ENCODE results near the gene MGAT4A.
"Not testable (repeated sequence)": the region's sequence is repeated elsewhere in the genome, so short reads cannot be mapped to it uniquely, and the experiment has no call there.

The MGAT4A gene

DNA sequence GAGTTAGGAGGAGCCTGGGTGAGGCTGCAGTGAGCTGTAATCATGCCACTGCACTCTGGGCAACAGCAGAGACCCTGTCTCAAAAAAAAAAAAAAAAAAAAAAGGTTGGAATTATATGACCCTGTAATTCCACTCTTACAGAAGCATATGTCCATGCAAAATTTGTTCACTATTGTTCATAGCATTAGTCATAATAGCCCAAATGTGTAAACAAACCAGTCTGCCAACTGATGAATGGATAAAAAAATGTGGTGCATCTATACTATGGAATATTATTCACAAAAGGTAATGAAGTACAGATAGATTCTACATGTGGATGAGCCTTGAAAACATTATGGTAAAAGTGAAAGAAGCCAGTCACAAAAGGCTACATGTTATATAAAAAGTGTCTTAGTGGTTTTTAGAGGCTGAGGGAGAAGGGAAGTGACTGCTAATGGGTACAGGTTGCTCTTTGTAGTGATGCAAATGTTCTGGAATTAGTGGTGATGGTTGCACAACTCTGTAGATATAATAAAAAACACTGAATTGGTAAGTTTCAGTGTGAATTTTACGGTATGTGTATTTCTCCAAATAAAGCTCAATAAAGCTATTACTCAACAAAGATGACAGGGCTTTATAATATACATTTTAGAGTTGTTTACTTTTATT is 132.0 kb downstream of the MGAT4A start:
- DNase-seq: no peak

DNA sequence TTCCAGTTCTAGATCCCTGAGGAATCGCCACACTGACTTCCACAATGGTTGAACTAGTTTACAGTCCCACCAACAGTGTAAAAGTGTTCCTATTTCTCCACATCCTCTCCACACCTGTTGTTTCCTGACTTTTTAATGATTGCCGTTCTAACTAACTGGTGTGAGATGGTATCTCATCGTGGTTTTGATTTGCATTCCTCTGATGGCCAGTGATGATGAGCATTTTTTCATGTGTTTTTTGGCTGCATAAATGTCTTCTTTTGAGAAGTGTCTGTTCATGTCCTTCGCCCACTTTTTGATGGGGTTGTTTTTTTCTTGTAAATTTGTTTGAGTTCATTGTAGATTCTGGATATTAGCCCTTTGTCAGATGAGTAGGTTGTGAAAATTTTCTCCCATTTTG is 136.3 kb downstream of the MGAT4A start:
- not testable (repeated sequence) for DNase-seq

DNA sequence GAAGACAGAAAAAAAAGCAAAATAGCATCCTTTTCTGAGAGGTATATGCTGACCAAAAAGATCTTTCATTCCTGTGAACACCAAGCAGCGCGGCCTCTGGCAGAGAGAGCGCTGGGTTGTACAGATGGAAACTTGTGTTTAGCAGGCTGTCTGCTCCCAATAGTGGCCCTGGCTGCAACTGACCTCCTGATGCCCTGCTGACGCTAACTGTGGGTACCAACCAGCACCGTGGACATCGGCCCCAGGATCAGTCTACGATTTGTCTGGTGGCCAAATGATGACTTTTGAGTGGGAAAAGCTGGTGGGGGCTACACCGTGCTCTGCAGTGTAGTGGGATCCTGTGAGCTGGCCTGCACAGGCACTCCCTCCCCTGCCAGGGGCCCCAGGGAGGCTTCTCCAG is 138.4 kb downstream of the MGAT4A start:
- no peak for DNase-seq

DNA sequence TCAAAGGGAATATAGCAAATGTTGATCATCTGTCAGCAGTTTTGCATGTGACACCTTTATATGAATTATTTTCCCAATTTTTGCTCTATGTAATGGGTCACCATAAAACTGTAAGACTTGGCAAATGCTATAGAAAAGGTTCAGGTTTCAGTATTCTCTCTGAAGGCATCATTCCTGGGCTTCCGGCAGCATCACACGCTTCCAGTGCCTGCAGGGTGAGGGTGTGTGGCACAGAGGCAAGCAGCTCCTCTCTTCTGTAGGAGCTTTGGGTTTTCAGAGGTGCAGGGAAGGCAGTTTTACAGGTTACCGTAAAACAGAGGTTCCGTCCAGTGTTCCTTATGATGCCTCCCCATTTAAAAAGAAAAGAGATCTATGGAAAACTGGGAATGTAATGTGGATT is 141.4 kb downstream of the MGAT4A start:
- no peak for DNase-seq

DNA sequence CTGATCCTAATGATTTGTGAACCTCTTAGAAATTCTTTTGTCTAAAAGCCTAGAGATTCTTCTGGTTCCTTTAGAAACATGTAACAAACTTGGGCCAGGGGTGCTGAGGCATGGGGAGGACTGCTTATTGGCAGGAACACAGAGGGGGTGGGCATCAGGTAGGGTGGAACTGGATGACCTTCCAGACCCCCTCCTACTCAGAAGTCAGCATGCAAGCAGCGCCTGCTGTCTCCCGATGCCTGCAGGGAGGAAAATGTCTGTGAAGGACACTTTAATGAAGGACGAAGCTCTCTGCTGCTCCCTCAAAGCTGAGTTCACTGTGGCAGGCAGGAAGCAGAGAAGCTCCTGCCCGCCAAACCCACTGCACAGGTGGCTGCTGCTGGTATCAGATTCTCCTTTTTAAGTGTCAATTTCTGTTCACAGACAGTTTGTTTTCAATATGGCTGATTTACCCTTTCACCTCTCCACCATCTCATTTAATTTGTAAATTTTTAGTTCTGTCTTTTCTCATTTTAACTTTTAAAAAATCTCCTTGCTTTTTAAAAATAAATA is 142.0 kb downstream of the MGAT4A start:
- DNase-seq: no peak

DNA sequence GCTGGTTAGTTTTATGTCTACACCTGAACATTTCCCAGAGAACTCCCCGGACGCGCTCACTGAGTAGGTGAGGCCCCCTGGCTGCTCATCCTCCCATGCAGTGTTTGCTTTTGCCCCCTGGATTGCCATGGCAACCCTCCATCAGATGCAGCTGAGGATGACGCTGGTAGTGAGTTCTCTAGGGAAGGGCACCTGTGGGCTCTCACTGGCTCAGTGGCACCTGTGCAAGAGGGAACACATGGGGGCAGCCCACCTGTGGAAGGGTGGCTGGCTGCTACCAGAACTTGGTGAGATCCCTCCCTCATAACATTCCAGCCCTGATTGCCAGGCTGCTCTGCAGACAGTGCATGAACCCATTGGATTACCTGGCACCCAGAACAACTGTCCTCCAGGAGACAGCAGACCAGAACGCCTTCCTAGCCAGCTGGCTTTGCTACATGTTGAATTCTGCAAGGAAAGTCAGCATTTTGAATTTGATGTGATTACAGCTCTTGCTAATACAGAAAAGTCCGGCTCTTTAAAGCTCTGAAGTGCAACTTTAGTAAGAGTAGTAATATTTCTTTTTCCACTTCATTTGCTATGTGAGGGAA is 144.3 kb downstream of the MGAT4A start:
- no peak for DNase-seq

DNA sequence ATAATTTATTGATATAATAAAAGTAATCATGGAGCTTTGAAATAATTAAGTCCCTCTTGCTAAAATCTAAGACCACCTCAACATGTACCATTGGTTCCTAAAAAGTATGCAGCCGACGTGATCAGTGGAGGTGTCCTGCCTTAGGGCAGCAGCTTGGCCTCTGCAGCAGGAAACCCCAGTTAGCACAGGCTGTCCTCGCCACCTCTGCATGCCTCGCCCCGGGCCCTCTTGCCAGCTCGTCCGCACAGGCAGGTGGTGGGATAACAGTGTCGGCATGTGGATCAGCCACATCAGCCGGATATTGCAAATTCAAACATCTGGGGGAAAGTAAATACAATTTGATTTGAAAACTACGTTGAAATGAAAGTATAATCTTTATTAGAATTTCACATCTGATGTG is 145.5 kb downstream of the MGAT4A start:
- no peak for DNase-seq

DNA sequence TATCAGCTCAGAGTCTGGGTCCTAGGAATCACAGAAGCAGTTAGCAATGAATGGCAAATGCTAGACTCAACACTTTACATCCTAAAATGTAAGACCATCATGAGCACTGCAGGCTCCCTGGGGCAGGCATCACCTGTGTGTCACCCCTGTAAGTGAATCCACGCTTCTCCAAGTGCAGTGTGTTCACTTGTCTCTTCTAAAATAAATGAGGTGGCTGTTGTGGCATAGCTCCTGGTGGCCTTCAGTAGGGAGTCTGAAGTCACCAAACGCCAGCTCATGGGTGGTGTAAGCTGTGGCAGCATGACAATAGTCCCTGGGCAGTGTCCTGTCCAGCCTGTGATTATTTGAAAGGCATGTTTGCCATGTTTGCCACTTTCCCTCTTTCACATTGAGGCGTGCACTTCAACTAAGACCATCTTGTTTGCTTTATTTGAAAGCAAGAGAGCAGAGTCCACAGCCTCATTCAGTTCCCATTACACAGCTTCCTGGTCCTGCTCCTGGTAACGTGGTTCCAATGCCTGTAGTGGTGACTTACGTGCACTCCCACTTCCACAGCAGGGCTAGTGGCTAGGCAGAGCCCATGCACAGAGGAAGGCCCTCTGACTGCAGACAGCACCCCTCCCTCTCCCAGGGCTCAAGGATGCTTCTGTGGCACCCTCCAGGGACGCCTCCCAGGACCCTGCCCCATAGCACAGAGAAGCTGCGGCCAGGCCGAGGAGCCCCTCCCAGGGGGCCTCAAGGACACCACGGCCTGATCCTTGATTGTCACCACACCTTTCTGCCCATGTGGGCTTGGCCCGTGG is 146.9 kb downstream of the MGAT4A start:
- DNase-seq: no peak

DNA sequence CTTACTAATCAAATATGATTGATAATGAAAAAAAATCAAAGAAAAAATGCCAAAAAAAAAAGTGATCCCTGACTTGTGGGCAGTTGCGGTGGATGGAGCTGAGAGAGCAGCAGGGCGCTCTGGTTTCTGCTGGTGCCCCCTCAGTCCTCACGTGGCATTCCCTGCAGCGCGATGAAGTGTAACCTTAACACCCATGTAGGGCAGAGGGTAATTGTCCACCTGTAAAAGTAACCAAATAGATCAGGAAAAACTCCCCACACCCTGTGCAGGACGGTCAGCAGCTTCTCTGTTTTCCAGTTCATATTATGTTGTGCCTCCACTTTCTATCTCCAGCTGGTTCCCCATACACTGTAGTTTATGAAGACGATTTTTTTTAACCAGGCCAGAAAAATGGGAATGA is 147.7 kb downstream of the MGAT4A start:
- DNase-seq: no peak

DNA sequence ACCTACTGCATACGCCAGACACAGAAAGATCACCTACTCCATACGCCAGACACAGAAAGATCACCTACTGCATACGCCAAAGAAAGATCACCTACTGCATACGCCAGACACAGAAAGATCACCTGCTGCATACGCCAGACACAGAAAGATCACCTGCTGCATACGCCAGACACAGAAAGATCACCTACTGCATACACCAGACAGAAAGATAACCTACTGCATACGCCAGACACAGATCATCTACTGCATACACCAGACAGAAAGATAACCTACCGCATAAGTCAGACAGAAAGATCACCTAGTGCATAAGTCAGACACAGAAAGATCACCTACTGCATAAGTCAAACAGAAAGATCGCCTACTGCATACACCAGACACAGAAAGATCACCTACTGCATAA is 148.4 kb downstream of the MGAT4A start:
- DNase-seq: no peak

DNA sequence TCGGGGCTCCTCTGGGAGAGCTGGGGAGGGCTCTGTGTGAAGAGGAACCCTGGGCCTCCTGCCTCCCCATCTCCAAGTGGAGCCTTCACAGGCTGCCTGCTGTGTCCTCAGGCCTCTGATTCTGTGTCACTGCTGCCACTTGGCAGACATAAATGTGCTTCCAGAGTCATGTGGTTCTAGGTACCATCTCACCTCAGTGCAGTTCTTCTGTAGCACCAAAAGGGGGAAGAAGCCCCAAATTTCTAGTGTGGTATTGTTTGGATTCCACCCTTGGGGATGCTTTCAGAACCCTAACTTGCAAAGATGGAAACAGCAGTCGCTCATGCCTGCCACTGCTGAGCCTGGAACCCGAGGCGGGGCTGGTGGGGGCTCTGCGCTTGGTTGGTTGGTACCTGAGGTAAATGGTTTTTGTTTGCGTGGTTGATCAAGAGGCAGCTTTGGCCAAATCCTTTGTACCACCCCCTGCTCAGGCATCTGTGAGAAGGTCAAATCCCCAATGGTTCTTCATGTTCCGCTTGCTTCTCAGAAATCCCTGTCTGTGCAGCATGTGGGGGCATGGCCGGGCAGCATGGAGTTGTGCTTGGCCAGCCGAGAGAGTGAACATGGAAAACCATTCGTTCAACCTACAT is 150.2 kb downstream of the MGAT4A start:
- DNase-seq: no peak

DNA sequence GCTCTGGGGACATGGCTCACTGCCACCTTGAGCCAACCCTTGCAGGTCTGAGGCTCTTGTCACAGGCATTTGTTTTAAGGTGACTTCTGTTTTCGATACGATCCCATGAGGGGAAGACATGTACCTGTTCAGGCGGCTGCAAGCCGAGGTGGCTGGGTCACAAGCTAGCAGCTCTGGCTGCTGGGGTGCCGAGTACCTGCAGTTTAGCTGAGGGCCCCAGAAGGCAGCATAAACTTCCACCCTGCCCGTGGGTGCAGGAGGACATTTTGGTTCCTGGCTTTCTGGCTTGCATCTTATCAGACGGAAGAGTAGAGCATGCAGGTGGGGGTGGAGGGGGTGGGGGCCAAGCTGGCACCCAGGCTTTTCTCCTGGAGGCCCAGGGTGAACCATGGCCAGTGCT is 151.0 kb downstream of the MGAT4A start:
- DNase-seq: no peak

DNA sequence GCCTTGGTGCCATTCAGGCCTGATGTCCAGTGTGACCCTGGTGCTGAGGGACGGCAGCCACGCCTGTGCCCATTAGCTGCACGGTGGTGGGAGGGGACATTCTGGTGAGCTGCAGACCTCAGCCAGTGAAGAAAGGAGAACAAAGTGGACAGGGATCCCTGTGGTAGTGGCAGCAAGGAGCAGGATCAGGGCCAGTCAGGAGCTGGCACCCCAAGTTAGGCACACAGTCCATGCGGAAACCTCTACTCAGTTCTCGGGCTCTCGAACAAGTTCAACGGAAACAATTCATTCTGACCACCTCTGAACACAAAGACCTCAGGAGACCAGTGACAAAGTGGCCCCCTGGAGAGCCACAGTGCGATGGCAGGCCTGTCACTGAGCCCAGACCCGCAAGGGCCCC is 152.7 kb downstream of the MGAT4A start:
- DNase-seq: no peak

DNA sequence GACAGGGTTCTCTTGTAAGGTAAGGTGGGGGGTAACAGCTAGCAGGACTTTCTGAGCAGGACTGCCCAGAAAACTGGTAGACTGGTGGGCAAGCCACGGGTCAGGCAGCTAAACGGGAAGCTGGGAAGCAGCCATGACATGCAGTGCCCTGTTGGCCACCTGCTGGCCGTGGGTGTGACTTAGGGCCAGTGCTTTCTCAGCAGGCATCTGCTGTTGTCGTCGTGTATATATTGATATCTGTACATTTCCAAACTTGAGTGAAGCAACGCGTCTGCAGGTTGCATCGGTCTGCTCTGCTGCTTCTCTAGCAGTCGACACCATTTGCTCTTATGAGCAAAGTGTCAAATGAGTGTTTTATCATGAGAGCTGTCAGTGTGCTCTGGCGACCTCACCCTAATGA is 153.6 kb downstream of the MGAT4A start:
- no peak for DNase-seq

DNA sequence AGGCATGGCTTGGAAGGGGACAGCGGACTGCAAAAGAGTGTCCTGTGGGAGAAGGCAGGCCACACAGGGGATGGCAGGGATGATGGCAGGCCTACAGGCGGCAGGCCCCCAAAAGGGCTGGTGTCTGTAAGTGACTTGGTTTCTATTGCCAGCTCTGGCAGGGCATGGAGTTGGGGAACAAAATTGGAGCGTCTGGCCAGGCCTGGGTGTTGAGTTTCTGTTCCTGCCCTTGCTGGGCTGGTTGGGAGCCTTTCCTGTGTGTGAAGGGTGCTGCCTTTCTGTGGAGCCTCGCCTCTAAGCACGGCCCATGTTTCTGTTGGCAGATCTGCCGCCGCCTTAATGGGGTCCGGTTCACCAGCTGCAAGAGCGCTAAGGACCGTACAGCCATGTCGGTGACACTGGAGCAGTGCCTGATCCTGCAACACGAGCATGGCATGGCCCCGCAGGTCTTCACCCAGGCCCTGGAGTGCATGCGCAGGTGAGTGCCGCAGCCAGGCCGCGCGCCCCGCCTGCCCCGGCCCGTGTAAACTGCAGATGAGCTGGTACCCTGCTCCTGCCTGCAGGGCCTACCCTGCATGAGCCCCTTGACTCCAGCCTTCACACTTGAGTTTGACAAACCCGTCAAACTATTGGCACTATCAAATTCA is 154.1 kb downstream of the MGAT4A start:
- DNase-seq: no peak

DNA sequence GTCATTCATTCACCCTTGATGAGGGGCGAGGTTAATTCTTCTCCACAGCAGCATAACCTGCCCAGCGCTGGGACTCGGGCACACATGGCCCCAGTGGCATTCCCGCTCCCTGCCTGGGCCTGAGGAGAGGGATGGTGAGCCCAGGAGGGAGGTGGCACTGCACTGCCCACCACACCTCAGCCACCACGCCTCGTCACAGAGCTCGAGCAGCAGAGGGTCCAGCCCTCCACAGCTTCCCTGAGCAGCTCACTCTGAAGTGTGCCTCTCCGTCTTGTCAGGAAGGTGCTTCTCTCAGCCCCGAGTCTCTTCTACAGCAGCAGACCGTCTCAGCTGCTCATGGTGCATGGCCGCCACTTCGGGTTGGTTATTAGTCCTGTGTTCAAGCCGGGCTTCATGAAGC is 157.5 kb downstream of the MGAT4A start:
- DNase-seq: no peak

DNA sequence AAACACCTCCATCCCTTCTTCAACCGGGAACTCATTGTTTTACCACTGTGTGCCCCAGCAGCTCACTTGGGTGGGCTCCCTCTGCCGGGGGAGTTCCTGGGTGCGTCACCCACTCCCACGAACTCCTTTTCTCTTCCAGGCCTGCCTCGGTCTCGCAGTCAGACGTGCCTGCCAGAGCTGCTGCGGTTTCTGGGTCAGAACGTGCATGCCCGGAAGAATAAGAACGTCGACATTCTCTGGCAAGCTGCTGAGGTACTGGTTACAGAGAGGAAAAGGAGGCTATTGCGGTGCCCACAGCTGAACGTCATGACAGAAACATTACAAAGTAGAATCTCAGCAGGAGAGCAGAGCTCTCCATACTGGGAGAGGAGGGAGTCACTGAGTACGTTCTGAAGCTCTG is 158.3 kb downstream of the MGAT4A start:
- no peak for DNase-seq

DNA sequence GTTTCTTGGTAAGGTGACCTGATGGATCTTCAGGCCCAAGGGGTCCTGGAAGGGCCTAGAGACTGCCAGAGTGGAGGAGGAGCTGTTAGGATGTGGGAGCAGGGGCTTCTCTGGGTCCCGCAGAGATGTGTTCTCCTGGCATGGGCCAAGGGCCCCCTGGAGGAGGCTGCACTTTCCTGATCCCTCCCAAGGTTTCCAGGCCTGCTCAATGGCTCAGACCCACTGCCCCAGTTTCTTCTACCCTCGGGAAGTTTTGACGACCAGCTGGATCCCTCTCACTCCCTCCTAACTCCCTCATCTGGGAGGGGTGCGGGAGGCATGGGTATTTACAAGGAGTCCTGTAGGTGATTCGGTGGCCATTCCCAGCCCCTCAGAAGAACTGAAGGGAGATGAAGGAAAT is 158.7 kb downstream of the MGAT4A start:
- no peak for DNase-seq

DNA sequence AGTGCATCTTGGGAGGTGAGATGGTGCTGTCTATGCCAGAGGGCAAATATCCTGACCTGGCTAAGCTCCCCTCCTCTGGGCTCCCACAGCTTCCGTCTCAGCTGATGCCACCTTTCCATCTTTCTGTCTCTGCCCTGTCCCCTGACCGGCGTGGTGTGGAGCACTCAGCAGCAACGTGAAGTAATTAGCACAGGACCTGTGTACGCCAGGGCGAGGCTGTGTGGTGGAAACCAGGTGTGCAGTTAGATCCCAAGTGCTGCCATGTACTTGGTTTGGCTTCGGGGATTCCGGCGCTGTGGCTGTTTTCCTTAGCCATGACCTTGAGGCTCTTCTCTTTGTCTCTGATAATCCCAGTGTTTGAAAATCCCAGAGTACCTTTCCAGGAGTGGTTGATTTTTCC is 159.1 kb downstream of the MGAT4A start:
- DNase-seq: no peak

DNA sequence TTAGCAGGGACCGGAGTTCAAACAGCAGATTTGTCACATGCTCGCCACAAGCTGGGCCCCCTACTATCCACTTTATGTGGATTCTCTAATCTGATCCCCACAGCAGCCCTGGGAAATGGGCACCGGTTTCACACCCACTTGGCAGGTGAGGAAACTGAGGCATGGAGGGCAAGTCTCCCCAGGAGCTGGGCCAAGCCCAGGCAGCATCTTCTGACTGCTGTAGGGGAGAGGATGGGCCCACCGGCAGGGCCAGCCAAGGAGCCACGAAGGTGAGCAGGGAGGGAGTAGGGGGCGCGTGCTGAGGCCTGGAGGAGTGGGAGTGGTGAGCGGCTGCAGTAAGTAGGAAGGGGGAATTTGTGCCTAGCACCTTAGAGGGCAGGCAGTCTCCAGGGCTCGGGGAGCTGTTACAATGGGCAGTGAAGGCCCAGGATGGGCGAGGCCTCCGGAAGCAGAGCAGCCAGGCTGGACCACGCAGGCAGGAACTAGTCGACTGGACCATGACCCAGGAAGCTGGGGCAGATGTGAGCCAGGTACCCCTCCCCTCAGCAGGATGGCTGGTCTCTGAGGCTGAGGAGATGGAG is 159.7 kb downstream of the MGAT4A start:
- no peak for DNase-seq

DNA sequence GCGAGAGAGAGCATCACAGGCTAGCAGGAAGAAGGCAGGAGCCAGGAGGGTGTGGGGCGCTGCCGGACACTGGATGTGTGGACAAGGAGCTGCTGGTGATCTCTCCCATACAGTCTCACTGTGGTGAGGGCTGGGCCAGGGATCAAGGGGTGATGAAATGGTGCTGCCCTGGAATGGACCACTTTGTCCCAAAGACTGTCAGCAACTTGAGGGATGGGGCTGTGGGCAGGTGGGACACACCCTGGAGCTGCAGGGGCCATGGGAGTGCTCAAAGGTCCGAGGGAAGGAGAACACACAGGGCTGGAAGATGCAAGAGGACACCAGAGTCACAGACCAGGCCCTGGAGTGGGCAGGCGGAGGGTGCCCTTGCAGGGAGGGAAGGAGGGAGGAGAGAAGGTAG is 160.6 kb downstream of the MGAT4A start:
- no peak for DNase-seq

DNA sequence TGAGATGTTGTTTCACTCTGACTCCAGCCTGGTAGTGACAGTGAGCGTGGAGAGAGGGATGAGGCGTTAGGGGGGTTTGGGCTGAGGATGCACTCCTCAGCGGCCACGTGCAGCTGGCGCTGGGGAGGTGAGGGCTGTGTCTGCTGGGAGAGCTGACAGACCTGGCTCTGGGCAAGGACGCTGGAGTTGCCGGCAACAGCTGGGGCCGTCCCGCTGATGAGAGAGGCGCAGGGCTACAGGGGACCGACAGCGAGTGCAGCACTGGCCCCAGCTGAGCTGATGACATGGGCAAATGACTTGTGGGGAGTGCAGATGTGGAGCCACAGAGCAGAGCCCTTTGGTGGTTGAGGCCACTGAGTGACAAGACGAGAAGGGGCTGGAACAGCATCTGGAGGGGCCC is 161.0 kb downstream of the MGAT4A start:
- DNase-seq: no peak
